GM21447 (cell line): ENCODE results near the gene LRRC56.

ENCODE experiments used
- ATAC-seq: cut with Tn5 transposase; IDR thresholded peaks from one replicate; pipeline ENCODE4 v1.9.1; 2021; ENCODE audit not compliant: unreplicated experiment

The LRRC56 gene

GRCh38 chr11:536841-537621, at the start of gene LRRC56:
TSS of gene LRRC56 (plus strand) at chr11:537527. CDS start at chr11:540685, 3,158 bp downstream.
- ATAC-seq: peak; percentile 48

GRCh38 chr11:487571-488021, 49.7 kb upstream of the LRRC56 start:
- ATAC-seq: no peak

GRCh38 chr11:488062-488461, 49.3 kb upstream of the LRRC56 start:
- ATAC-seq: no peak

GRCh38 chr11:488579-488978, 48.7 kb upstream of the LRRC56 start:
- ATAC-seq: no peak

- ATAC-seq: no peak
Observed at GRCh38 chr11:488992-489391, 48.3 kb upstream of the LRRC56 start.

- ATAC-seq: no peak
Observed at GRCh38 chr11:489610-490185, 47.6 kb upstream of the LRRC56 start.

- no peak for ATAC-seq
Observed at GRCh38 chr11:490186-490929, 47.0 kb upstream of the LRRC56 start.

GRCh38 chr11:490930-491260, 46.4 kb upstream of the LRRC56 start:
- ATAC-seq: no peak

GRCh38 chr11:491358-491757, 46.0 kb upstream of the LRRC56 start:
- ATAC-seq: no peak

- no peak for ATAC-seq
Observed at GRCh38 chr11:492427-493226, 44.7 kb upstream of the LRRC56 start.

GRCh38 chr11:494761-495536, 42.4 kb upstream of the LRRC56 start:
- ATAC-seq: no peak

- ATAC-seq: no peak
Observed at GRCh38 chr11:495537-495931, 41.8 kb upstream of the LRRC56 start.

- ATAC-seq: no peak
Observed at GRCh38 chr11:496834-497564, 40.3 kb upstream of the LRRC56 start.

- no peak for ATAC-seq
Observed at GRCh38 chr11:497565-498296, 39.6 kb upstream of the LRRC56 start.

GRCh38 chr11:498297-499181, 38.8 kb upstream of the LRRC56 start:
- ATAC-seq: no peak

GRCh38 chr11:499201-500076, 37.9 kb upstream of the LRRC56 start:
- no peak for ATAC-seq

- ATAC-seq: no peak
Observed at GRCh38 chr11:501001-501682, 36.2 kb upstream of the LRRC56 start.
